MCF 10A (cell line): ENCODE data around the gene PAK5. TPM values are rescaled to one million over a fixed set of nuclear protein-coding genes. Genes with fewer than 3 reads are reported as not detected.

ENCODE experiments used
- BruUV-seq: library from RNA; stranded (reverse); fragments of 400-500 nt; replicated peaks from 2 replicates; lab custom pipeline; 2021; lab: Mats Ljungman, UMichigan
- CTCF ChIA-PET: fragments of 300-600 bp; sonication (Branson Sonifier 250); formaldehyde crosslinking; extraction: SDS; loops from one replicate; lab custom pipeline; 2021; ENCODE audit warnings: antibody characterized with exemption, inconsistent platforms; lab: Yijun Ruan, JAX
- POLR2A ChIA-PET: fragments of 300-600, 350-650 bp; sonication (Branson Sonifier 250); formaldehyde crosslinking; extraction: SDS; loops from one replicate; lab custom pipeline; 2020; ENCODE audit warnings: antibody characterized with exemption, inconsistent platforms; lab: Yijun Ruan, JAX
- DNase-seq: peaks from one replicate; pipeline ENCODE4 v3.0.0-alpha.2; 2018; ENCODE audit not compliant: unreplicated experiment
- H3K27ac Mint-ChIP-seq: one replicate; pipeline ENCODE4 v1.8.0; 2022; ENCODE audit warnings: mild to moderate bottlenecking, low read depth, mixed read lengths; ENCODE audit not compliant: unreplicated experiment
- H3K27me3 Mint-ChIP-seq: one replicate; pipeline ENCODE4 v1.8.0; 2022; ENCODE audit warnings: mixed read lengths; ENCODE audit not compliant: insufficient read depth, unreplicated experiment
- H3K36me3 Mint-ChIP-seq: one replicate; pipeline ENCODE4 v1.8.0; 2022; ENCODE audit warnings: mild to moderate bottlenecking, moderate library complexity, mixed read lengths; ENCODE audit not compliant: insufficient read depth, unreplicated experiment
- H3K4me1 Mint-ChIP-seq: one replicate; pipeline ENCODE4 v1.8.0; 2022; ENCODE audit warnings: mixed read lengths; ENCODE audit not compliant: insufficient read depth, unreplicated experiment
- H3K4me3 Mint-ChIP-seq: one replicate; pipeline ENCODE4 v1.8.0; 2022; ENCODE audit warnings: mild to moderate bottlenecking, moderate library complexity, mixed read lengths; ENCODE audit not compliant: unreplicated experiment
- H3K9me3 Mint-ChIP-seq: one replicate; pipeline ENCODE4 v1.8.0; 2022; ENCODE audit warnings: mixed read lengths; ENCODE audit not compliant: unreplicated experiment
- intact Hi-C: fragments of 100-400 bp; cut with micrococcal nuclease; formaldehyde crosslinking; loops from 2 replicates; pipeline ENCODE4 v1.14.1; 2022
- total RNA-seq: library from RNA; stranded (reverse); gene quantifications from 2 replicates; pipeline ENCODE4 v1.2.3, GENCODE V29; 2022
- TF ChIP-seq, protein P1 (sequence below): fragments of 200-600 bp; IDR thresholded peaks from one replicate; pipeline ENCODE4 v1.8.0; 2022; ENCODE audit warnings: antibody characterized with exemption, mild to moderate bottlenecking; ENCODE audit not compliant: unreplicated experiment

The PAK5 gene
- total RNA-seq, 1 experiment from 2014 or later = not detected

DNA sequence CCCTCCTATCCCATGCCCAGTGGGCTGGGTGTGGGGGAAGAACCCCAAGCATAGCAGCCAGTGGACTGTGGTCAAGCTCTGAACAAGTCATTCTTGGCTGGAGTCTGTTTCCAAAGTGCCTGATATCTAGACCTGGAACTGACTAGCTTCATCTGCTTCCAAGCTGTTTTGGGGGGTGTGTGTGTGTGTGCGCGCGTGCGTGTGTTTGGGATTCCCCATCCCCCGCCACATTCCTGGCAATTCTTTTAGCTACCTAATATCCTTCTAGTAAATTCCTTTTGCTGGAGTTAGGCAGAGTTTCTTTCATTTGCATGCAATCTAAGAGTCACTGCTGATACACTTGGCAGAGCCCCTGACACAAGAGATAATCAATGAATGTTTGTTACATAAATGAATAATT, 7.8 kb downstream of the PAK5 start:
- H3K4me1 Mint-ChIP-seq = no peaks in the 10 kb centered on the region
- H3K9me3 Mint-ChIP-seq = peaks cover 17% of the 10 kb centered on the region
- H3K4me3 Mint-ChIP-seq = no peak overlapping the region
- intact Hi-C loops = no loop called here
- no peak for DNase-seq
- H3K27ac Mint-ChIP-seq = no peak overlapping the region
- POLR2A ChIA-PET = no interaction called here
- no peaks in the 10 kb centered on the region for H3K36me3 Mint-ChIP-seq
- TF ChIP-seq, protein P1, sequence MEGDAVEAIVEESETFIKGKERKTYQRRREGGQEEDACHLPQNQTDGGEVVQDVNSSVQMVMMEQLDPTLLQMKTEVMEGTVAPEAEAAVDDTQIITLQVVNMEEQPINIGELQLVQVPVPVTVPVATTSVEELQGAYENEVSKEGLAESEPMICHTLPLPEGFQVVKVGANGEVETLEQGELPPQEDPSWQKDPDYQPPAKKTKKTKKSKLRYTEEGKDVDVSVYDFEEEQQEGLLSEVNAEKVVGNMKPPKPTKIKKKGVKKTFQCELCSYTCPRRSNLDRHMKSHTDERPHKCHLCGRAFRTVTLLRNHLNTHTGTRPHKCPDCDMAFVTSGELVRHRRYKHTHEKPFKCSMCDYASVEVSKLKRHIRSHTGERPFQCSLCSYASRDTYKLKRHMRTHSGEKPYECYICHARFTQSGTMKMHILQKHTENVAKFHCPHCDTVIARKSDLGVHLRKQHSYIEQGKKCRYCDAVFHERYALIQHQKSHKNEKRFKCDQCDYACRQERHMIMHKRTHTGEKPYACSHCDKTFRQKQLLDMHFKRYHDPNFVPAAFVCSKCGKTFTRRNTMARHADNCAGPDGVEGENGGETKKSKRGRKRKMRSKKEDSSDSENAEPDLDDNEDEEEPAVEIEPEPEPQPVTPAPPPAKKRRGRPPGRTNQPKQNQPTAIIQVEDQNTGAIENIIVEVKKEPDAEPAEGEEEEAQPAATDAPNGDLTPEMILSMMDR = no peak
- BruUV-seq = no TSS peak
- CTCF ChIA-PET = interaction anchor here (1.0 kb wide), 1 partner anchor 213 kb away, joined by 3 read pairs; no protein-coding TSS in a partner anchor
- peaks cover 15% of the 10 kb centered on the region for H3K27me3 Mint-ChIP-seq

- BruUV-seq = no TSS peak
- H3K9me3 Mint-ChIP-seq = peaks cover 7% of the 10 kb centered on the region
- H3K36me3 Mint-ChIP-seq = no peaks in the 10 kb centered on the region
- POLR2A ChIA-PET = no interaction called here
- peaks cover 3% of the 10 kb centered on the region for H3K27me3 Mint-ChIP-seq
- TF ChIP-seq, protein P1 = no peak
- no peak for DNase-seq
- no peak overlapping the region for H3K4me3 Mint-ChIP-seq
- intact Hi-C loops = no loop called here
- CTCF ChIA-PET = interaction anchor here (0.6 to 1.1 kb wide), 4 partner anchors 9 to 261 kb away, joined by 3 read pairs; no protein-coding TSS in a partner anchor
- no peaks in the 10 kb centered on the region for H3K4me1 Mint-ChIP-seq
- H3K27ac Mint-ChIP-seq = no peak overlapping the region
These were observed 9.0 kb downstream of the PAK5 start for GRCh38 chr20:9829835-9830234.

- Mint-ChIP-seq H3K27ac (no peak overlapping the region), H3K9me3 (no peaks in the 10 kb centered on the region), H3K4me3 (no peak overlapping the region), H3K36me3 (no peaks in the 10 kb centered on the region), H3K27me3 (no peaks in the 10 kb centered on the region), H3K4me1 (no peaks in the 10 kb centered on the region)
- ChIA-PET CTCF (interaction anchor here (0.5 kb wide), 1 partner anchor 392 kb away, joined by 3 read pairs; no protein-coding TSS in a partner anchor), POLR2A (no interaction called here)
- intact Hi-C loops = no loop called here
- no peak for DNase-seq
- no TSS peak for BruUV-seq
- TF ChIP-seq, protein P1 = no peak
These were observed 21.2 kb downstream of the PAK5 start for GRCh38 chr20:9817654-9818053.

GRCh38 chr20:9815632-9816031, 23.2 kb downstream of the PAK5 start:
- DNase-seq = no peak
- no TSS peak for BruUV-seq
- Mint-ChIP-seq H3K9me3 (no peaks in the 10 kb centered on the region), H3K4me3 (no peak overlapping the region), H3K27me3 (no peaks in the 10 kb centered on the region), H3K27ac (no peak overlapping the region), H3K36me3 (no peaks in the 10 kb centered on the region), H3K4me1 (no peaks in the 10 kb centered on the region)
- intact Hi-C loops = no loop called here
- TF ChIP-seq, protein P1 = no peak
- POLR2A ChIA-PET = no interaction called here
- CTCF ChIA-PET = interaction anchor here (1.0 kb wide), 1 partner anchor 198 kb away, joined by 3 read pairs; no protein-coding TSS in a partner anchor
